GM23338 (cell line): ENCODE data around the gene PRSS8. TPM values are rescaled to one million over a fixed set of nuclear protein-coding genes. Genes with fewer than 3 reads are reported as not detected.

Experiments used
- ATAC-seq: fragments of 200-7000 bp; cut with Tn5 transposase; 3 replicates; pipeline ENCODE4 v1.9.1; 2020
- DNase-seq: peaks from one replicate; pipeline ENCODE4 v3.0.0-alpha.2; 2015; ENCODE audit warnings: low spot score
- H2AFZ ChIP-seq: fragments of 200-600 bp; sonication (generic); 2 replicates; pipeline ENCODE4 v1.8.0; 2016; ENCODE audit warnings: antibody characterized with exemption, mild to moderate bottlenecking, moderate library complexity
- H3F3A ChIP-seq: fragments of 200-600 bp; sonication (generic); replicated peaks from 2 replicates; pipeline ENCODE4 v1.8.0; 2017; ENCODE audit warnings: antibody characterized with exemption, mixed run types, low read depth
- H3K27ac ChIP-seq: fragments of 200-600 bp; sonication (generic); 2 replicates; pipeline ENCODE4 v1.6.1; 2016; ENCODE audit warnings: low read depth
- H3K27me3 ChIP-seq: fragments of 200-600 bp; sonication (generic); 2 replicates; pipeline ENCODE4 v1.8.0; 2016; ENCODE audit warnings: mild to moderate bottlenecking, mixed run types, moderate library complexity; ENCODE audit not compliant: insufficient read depth
- H3K36me3 ChIP-seq: fragments of 200-600 bp; sonication (generic); 2 replicates; pipeline ENCODE4 v1.8.0; 2016; ENCODE audit warnings: mild to moderate bottlenecking; ENCODE audit not compliant: insufficient read depth
- H3K4me1 ChIP-seq: fragments of 200-600 bp; sonication (generic); 2 replicates; pipeline ENCODE4 v1.8.0; 2016; ENCODE audit warnings: mild to moderate bottlenecking, moderate library complexity; ENCODE audit not compliant: insufficient read depth
- H3K4me2 ChIP-seq: fragments of 200-600 bp; sonication (generic); 2 replicates; pipeline ENCODE4 v1.7.1; 2017; ENCODE audit warnings: mixed run types
- H3K4me3 ChIP-seq: fragments of 200-600 bp; sonication (generic); 2 replicates; pipeline ENCODE4 v1.6.1; 2016; ENCODE audit warnings: mixed run types
- H3K79me2 ChIP-seq: fragments of 200-600 bp; sonication (generic); replicated peaks from 2 replicates; pipeline ENCODE4 v1.8.0; 2017; ENCODE audit warnings: mild to moderate bottlenecking; ENCODE audit not compliant: insufficient read depth
- H3K9me2 ChIP-seq: fragments of 200-600 bp; sonication (generic); 2 replicates; pipeline ENCODE4 v1.8.0; 2017; ENCODE audit not compliant: insufficient read depth
- H4K20me1 ChIP-seq: fragments of 200-600 bp; sonication (generic); replicated peaks from 2 replicates; pipeline ENCODE4 v1.8.0; 2017; ENCODE audit warnings: mild to moderate bottlenecking; ENCODE audit not compliant: insufficient read depth
- H3K27ac Mint-ChIP-seq: 2 replicates; pipeline ENCODE4 v1.8.0; 2020; ENCODE audit warnings: inconsistent platforms, mild to moderate bottlenecking, moderate library complexity, mixed read lengths
- H3K27me3 Mint-ChIP-seq: 3 replicates; pipeline ENCODE4 v1.8.0; 2022; ENCODE audit warnings: low read depth, mild to moderate bottlenecking, moderate library complexity, mixed read lengths, inconsistent platforms; ENCODE audit not compliant: insufficient read depth, poor library complexity
- H3K36me3 Mint-ChIP-seq: 3 replicates; pipeline ENCODE4 v1.8.0; 2021; ENCODE audit warnings: low read depth, mild to moderate bottlenecking, inconsistent platforms, moderate library complexity, mixed read lengths
- H3K4me1 Mint-ChIP-seq: 3 replicates; pipeline ENCODE4 v1.8.0; 2020; ENCODE audit warnings: mild to moderate bottlenecking, inconsistent platforms, mixed read lengths
- H3K4me3 Mint-ChIP-seq: 3 replicates; pipeline ENCODE4 v1.8.0; 2021; ENCODE audit warnings: moderate library complexity, mild to moderate bottlenecking, inconsistent platforms, mixed read lengths
- H3K9me3 Mint-ChIP-seq: 3 replicates; pipeline ENCODE4 v1.8.0; 2020; ENCODE audit warnings: moderate library complexity, mild to moderate bottlenecking, inconsistent platforms, mixed read lengths
- CREB1 ChIP-seq: fragments of 250-450 bp; sonication (Bioruptor Pico); IDR thresholded peaks from 2 replicates; pipeline ENCODE4 v1.5.0; 2020; ENCODE audit warnings: low read depth, mild to moderate bottlenecking, moderate library complexity
- ETS1 ChIP-seq: IDR thresholded peaks from 2 replicates; pipeline ENCODE4 v1.6.1; 2016; ENCODE audit warnings: antibody characterized with exemption
- EZH2 ChIP-seq: fragments of 200-600 bp; sonication (generic); IDR thresholded peaks from one replicate; pipeline ENCODE4 v1.8.0; 2017; ENCODE audit warnings: antibody characterized with exemption, mild to moderate bottlenecking, low read depth; ENCODE audit not compliant: unreplicated experiment
- EZH2phosphoT487 ChIP-seq: fragments of 200-600 bp; sonication (generic); IDR thresholded peaks from one replicate; pipeline ENCODE4 v1.8.1; 2018; ENCODE audit warnings: antibody characterized with exemption; ENCODE audit not compliant: unreplicated experiment
- JUNB ChIP-seq: IDR thresholded peaks from one replicate; pipeline ENCODE4 v1.6.1; 2016; ENCODE audit warnings: antibody characterized with exemption; ENCODE audit not compliant: unreplicated experiment
- NANOG ChIP-seq: IDR thresholded peaks from 2 replicates; pipeline ENCODE4 v1.6.1; 2016; ENCODE audit warnings: antibody characterized with exemption, borderline replicate concordance
- POLR2AphosphoS5 ChIP-seq: IDR thresholded peaks from 2 replicates; pipeline ENCODE4 v1.6.1; 2016; ENCODE audit warnings: antibody characterized with exemption, low read depth
- REST ChIP-seq: IDR thresholded peaks from one replicate; pipeline ENCODE4 v1.6.1; 2018; ENCODE audit warnings: antibody characterized with exemption; ENCODE audit not compliant: unreplicated experiment
- STAT1 ChIP-seq: IDR thresholded peaks from one replicate; pipeline ENCODE4 v1.6.1; 2016; ENCODE audit warnings: antibody characterized with exemption; ENCODE audit not compliant: unreplicated experiment
- ZNF114 ChIP-seq: fragments of 250-450 bp; sonication (Bioruptor Pico); IDR thresholded peaks from 2 replicates; pipeline ENCODE4 v1.5.0; 2020; ENCODE audit warnings: mild to moderate bottlenecking, moderate library complexity
- ZNF331 ChIP-seq: fragments of 250-450 bp; sonication (Bioruptor Pico); IDR thresholded peaks from 2 replicates; pipeline ENCODE4 v1.5.0; 2020; ENCODE audit warnings: low read depth, mild to moderate bottlenecking, moderate library complexity
- ZNF462 ChIP-seq: fragments of 250-450 bp; sonication (Bioruptor Pico); IDR thresholded peaks from 2 replicates; pipeline ENCODE4 v1.5.0; 2020; ENCODE audit warnings: mild to moderate bottlenecking, moderate library complexity
- polyA plus RNA-seq: library from polyadenylated mRNA; unstranded; fragments of >200 nt; fragmentation: Nextera tagmentation; extraction: Ambion mirVana; gene quantifications from 2 replicates; pipeline ENCODE4 v1.2.1, GENCODE V29; 2016
- total RNA-seq: library from RNA; depleted of rRNA; stranded (reverse); fragments of >200 nt; shearing (Covaris generic); gene quantifications from 2 replicates; pipeline ENCODE4 v1.2.3, GENCODE V29; 2014
- TF ChIP-seq, protein P1 (sequence below), 2 experiments: fragments of 200-600 bp in 1 of 2; sonication (generic) in 1 of 2; conservative IDR thresholded peaks; 2 replicates each; pipeline versions ENCODE4 v1.5.1 to v1.6.1; 2016 to 2017; ENCODE audit warnings: antibody characterized with exemption in 2 of 2, low read depth in 2 of 2, mild to moderate bottlenecking in 2 of 2, moderate library complexity in 1 of 2

The PRSS8 gene
- total and polyA plus RNA-seq, 2 experiments from 2014 or later, result 65.3 to 75.9 TPM

DNA sequence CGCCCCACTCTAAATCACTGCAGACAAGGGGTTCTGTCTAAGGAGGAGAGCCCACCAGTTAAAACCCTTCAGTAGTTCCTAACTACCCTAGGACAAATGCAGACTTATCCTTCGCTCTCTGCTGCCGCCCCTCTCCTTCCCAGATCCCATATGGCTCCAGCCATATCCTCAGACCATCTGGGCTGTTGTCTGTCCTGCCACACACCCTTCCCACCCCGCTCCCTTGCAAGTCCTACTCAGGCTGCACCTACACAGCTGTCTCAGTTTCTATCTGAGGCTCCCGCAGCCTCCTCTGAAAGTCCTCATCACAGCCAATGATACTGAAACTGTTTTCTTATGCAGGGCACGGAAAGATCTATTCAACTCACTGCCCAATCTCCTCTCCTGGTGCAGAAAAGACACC, 28.1 kb downstream of the PRSS8 start:
- H3K4me1 ChIP-seq, result peaks cover 6% of the 10 kb centered on the region; the same call in 1 of the 2 replicates
- no peaks in the 10 kb centered on the region for H3K36me3 ChIP-seq
- H3K4me1 Mint-ChIP-seq, result peaks cover 9% of the 10 kb centered on the region; the same call in 1 of the 3 replicates
- peaks cover 5% of the 10 kb centered on the region; the same call in 1 of the 2 replicates for H3F3A ChIP-seq
- no peaks in the 10 kb centered on the region for H3K79me2 ChIP-seq
- no peak for TF ChIP-seq ZNF331
- TF ChIP-seq NANOG, result no peak
- TF ChIP-seq REST, result no peak
- TF ChIP-seq EZH2phosphoT487, result no peak
- no peak for TF ChIP-seq JUNB
- TF ChIP-seq STAT1, result no peak
- no peak for TF ChIP-seq CREB1 (CRISPR knock-in tag)
- no peak for TF ChIP-seq EZH2
- TF ChIP-seq ZNF462, result no peak
- no peak for TF ChIP-seq POLR2AphosphoS5
- TF ChIP-seq, protein P1, sequence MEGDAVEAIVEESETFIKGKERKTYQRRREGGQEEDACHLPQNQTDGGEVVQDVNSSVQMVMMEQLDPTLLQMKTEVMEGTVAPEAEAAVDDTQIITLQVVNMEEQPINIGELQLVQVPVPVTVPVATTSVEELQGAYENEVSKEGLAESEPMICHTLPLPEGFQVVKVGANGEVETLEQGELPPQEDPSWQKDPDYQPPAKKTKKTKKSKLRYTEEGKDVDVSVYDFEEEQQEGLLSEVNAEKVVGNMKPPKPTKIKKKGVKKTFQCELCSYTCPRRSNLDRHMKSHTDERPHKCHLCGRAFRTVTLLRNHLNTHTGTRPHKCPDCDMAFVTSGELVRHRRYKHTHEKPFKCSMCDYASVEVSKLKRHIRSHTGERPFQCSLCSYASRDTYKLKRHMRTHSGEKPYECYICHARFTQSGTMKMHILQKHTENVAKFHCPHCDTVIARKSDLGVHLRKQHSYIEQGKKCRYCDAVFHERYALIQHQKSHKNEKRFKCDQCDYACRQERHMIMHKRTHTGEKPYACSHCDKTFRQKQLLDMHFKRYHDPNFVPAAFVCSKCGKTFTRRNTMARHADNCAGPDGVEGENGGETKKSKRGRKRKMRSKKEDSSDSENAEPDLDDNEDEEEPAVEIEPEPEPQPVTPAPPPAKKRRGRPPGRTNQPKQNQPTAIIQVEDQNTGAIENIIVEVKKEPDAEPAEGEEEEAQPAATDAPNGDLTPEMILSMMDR (conservative IDR thresholded peaks at IDR 0.05; ENCODE audit: low read depth in 2 of 2), result no peak
- TF ChIP-seq ETS1, result no peak
- TF ChIP-seq ZNF114 (CRISPR knock-in tag), result no peak
- peak overlapping the region; percentile 96 for H2AFZ ChIP-seq
- no peak overlapping the region for H3K27ac ChIP-seq
- ATAC-seq (no peak), DNase-seq (no peak)
- no peak overlapping the region for H3K27ac Mint-ChIP-seq
- H3K9me3 Mint-ChIP-seq, result peaks cover 15% of the 10 kb centered on the region
- peak overlapping the region; percentile 87; the same call in 1 of the 2 replicates for H3K4me3 ChIP-seq
- peaks cover under 1% of the 10 kb centered on the region for H4K20me1 ChIP-seq
- peak overlapping the region; percentile 87 for H3K4me2 ChIP-seq
- H3K36me3 Mint-ChIP-seq, result peaks cover 21% of the 10 kb centered on the region
- peak overlapping the region; percentile 77 for H3K4me3 Mint-ChIP-seq
- H3K27me3 ChIP-seq, result no peaks in the 10 kb centered on the region
- peaks cover 18% of the 10 kb centered on the region for H3K27me3 Mint-ChIP-seq
- no peaks in the 10 kb centered on the region for H3K9me2 ChIP-seq
